ENCODE measurements around the gene ECPAS.

GRCh38 chr9:111348821-111349271, 135.3 kb downstream of the ECPAS start:
- no peak for TF ChIP-seq CTCF (IDR thresholded peaks at IDR 0.05)
- no peak for TF ChIP-seq POLR2A (IDR thresholded peaks at IDR 0.05)
- no peak for TF ChIP-seq POLR2AphosphoS5 (IDR thresholded peaks at IDR 0.05)
- no peak for TF ChIP-seq EP300 (IDR thresholded peaks at IDR 0.05)
